H1 (cell line): Measurements from ENCODE around the gene CACNG7. TPM values are rescaled to one million over a fixed set of nuclear protein-coding genes. Genes with fewer than 3 reads are reported as not detected.

Source experiments
- CTCF ChIA-PET: fragments of 300-600 bp; sonication (Branson Sonifier 250); formaldehyde crosslinking; loops from one replicate; lab custom pipeline; 2021; ENCODE audit not compliant: partially characterized antibody; lab: Charles Lee
- POLR2A ChIA-PET: fragments of 300-600 bp; sonication (Branson Sonifier 250); formaldehyde crosslinking; loops from one replicate; lab custom pipeline; 2021; ENCODE audit warnings: inconsistent platforms; ENCODE audit not compliant: partially characterized antibody; lab: Charles Lee
- DNase-seq, 2 experiments: peaks; one replicate each; pipeline versions ENCODE4 v3.0.0 to v3.0.0-alpha.2; 2010 to 2022; ENCODE audit warnings: low spot score in 2 of 2, low read depth in 1 of 2, mixed read lengths in 1 of 2
- FAIRE-seq: peaks from 2 replicates; lab custom pipeline; 2011; peaks lifted over from hg19 to GRCh38; lab: Jason Lieb, UNC
- H2AFZ ChIP-seq: 2 replicates; pipeline ENCODE4 v1.8.1; 2012; ENCODE audit warnings: low read length, inconsistent platforms
- H2AK5ac ChIP-seq: 2 replicates; pipeline ENCODE4 v1.6.1; 2013; ENCODE audit warnings: low read depth, low read length
- H2BK120ac ChIP-seq: replicated peaks from 2 replicates; pipeline ENCODE3; 2013; ENCODE audit warnings: low read depth, low read length, inconsistent platforms
- H2BK12ac ChIP-seq: 2 replicates; pipeline ENCODE4 v1.6.1; 2013; ENCODE audit warnings: low read depth, low read length
- H2BK15ac ChIP-seq: 2 replicates; pipeline ENCODE4 v1.6.1; 2013; ENCODE audit warnings: low read length
- H2BK20ac ChIP-seq: 2 replicates; pipeline ENCODE4 v1.6.1; 2013; ENCODE audit warnings: low read length
- H2BK5ac ChIP-seq: 2 replicates; pipeline ENCODE4 v1.6.1; 2013; ENCODE audit warnings: low read depth, low read length
- H3K14ac ChIP-seq: 2 replicates; pipeline ENCODE4 v1.6.1; 2013; ENCODE audit warnings: inconsistent platforms; ENCODE audit not compliant: insufficient read length
- H3K18ac ChIP-seq: 2 replicates; pipeline ENCODE4 v1.6.1; 2013; ENCODE audit warnings: low read length; ENCODE audit errors: extremely low read depth
- H3K23ac ChIP-seq: 2 replicates; pipeline ENCODE4 v1.6.1; 2013; ENCODE audit warnings: inconsistent platforms; ENCODE audit not compliant: insufficient read length
- H3K23me2 ChIP-seq: 2 replicates; pipeline ENCODE4 v1.6.1; 2013; ENCODE audit warnings: low read depth, low read length
- H3K27ac ChIP-seq: 2 replicates; pipeline ENCODE4 v1.6.1; 2011; ENCODE audit warnings: low read depth, low read length, inconsistent platforms
- H3K27me3 ChIP-seq, 4 experiments: replicated peaks in 1 of 4; 1 replicate in 1 of 4; 2 replicates in 3 of 4; pipeline versions ENCODE4 v1.6.1 to v1.8.1; 2011 to 2013; ENCODE audit warnings: low read length in 3 of 4, mild to moderate bottlenecking in 3 of 4, inconsistent platforms in 2 of 4, mixed read lengths in 2 of 4, moderate library complexity in 1 of 4; ENCODE audit not compliant: control insufficient read depth in 3 of 4, insufficient read depth in 3 of 4; ENCODE audit errors: extremely low read depth in 1 of 4
- H3K36me3 ChIP-seq, 4 experiments: 2 replicates each; pipeline versions ENCODE4 v1.6.1 to v1.8.1; 2011 to 2013; ENCODE audit warnings: mild to moderate bottlenecking in 4 of 4, low read length in 3 of 4, moderate library complexity in 2 of 4, control low read depth in 1 of 4, inconsistent platforms in 1 of 4; ENCODE audit not compliant: insufficient read depth in 4 of 4, control insufficient read depth in 2 of 4
- H3K4ac ChIP-seq: replicated peaks from 2 replicates; pipeline ENCODE3; 2013; ENCODE audit warnings: low read length, low read depth, mixed read lengths, inconsistent platforms; ENCODE audit not compliant: insufficient read length
- H3K4me1 ChIP-seq, 4 experiments: replicated peaks in 1 of 4; 1 replicate in 1 of 4; 2 replicates in 3 of 4; pipeline versions ENCODE4 v1.6.1 to v1.8.1; 2011 to 2013; ENCODE audit warnings: low read length in 3 of 4, inconsistent platforms in 2 of 4, mixed read lengths in 1 of 4; ENCODE audit not compliant: insufficient read depth in 4 of 4, control insufficient read depth in 3 of 4
- H3K4me2 ChIP-seq, 2 experiments: 2 replicates each; pipeline versions ENCODE4 v1.6.1 to v1.8.1; 2011 to 2013; ENCODE audit warnings: low read depth in 2 of 2, low read length in 2 of 2, control low read depth in 1 of 2, inconsistent platforms in 1 of 2, mild to moderate bottlenecking in 1 of 2; ENCODE audit not compliant: insufficient read depth in 1 of 2
- H3K4me3 ChIP-seq, 4 experiments: fragments of 200-600, 300-600 bp in 1 of 4; sonication (generic), shearing (Covaris generic), sonication (Bioruptor Twin) in 1 of 4; 2 replicates each; pipeline versions ENCODE4 v1.5.1 to v1.8.1; 2011 to 2016; ENCODE audit warnings: low read length in 4 of 4, low read depth in 3 of 4, control low read depth in 2 of 4, inconsistent platforms in 2 of 4, mild to moderate bottlenecking in 2 of 4, mixed read lengths in 1 of 4, moderate library complexity in 1 of 4; ENCODE audit not compliant: insufficient read depth in 2 of 4; ENCODE audit errors: extremely low read depth in 1 of 4
- H3K56ac ChIP-seq: replicated peaks from 2 replicates; pipeline ENCODE3; 2013; ENCODE audit warnings: low read depth, mild to moderate bottlenecking, mixed read lengths, low read length, inconsistent platforms; ENCODE audit not compliant: insufficient read length
- H3K79me1 ChIP-seq: 2 replicates; pipeline ENCODE4 v1.6.1; 2013; ENCODE audit warnings: low read depth, low read length, control low read depth
- H3K79me2 ChIP-seq, 2 experiments: 2 replicates each; pipeline versions ENCODE4 v1.6.1 to v1.8.1; 2012 to 2013; ENCODE audit warnings: low read length in 2 of 2, mild to moderate bottlenecking in 2 of 2, inconsistent platforms in 1 of 2; ENCODE audit not compliant: insufficient read depth in 2 of 2, control insufficient read depth in 1 of 2
- H3K9ac ChIP-seq, 4 experiments: replicated peaks in 1 of 4; 1 replicate in 1 of 4; 2 replicates in 3 of 4; pipeline versions ENCODE4 v1.6.1 to v1.8.1; 2011 to 2013; ENCODE audit warnings: low read depth in 3 of 4, low read length in 3 of 4, control low read depth in 2 of 4, mild to moderate bottlenecking in 2 of 4, moderate library complexity in 2 of 4, inconsistent platforms in 1 of 4; ENCODE audit errors: extremely low read depth in 1 of 4
- H3K9me3 ChIP-seq, 2 experiments: 2 replicates each; pipeline versions ENCODE4 v1.6.1 to v1.8.1; 2012 to 2013; ENCODE audit warnings: mild to moderate bottlenecking in 2 of 2, moderate library complexity in 2 of 2, control low read depth in 1 of 2, inconsistent platforms in 1 of 2, low read depth in 1 of 2, low read length in 1 of 2, mixed read lengths in 1 of 2; ENCODE audit not compliant: insufficient read depth in 2 of 2
- H4K20me1 ChIP-seq, 2 experiments: replicated peaks in 1 of 2; 2 replicates each; pipeline versions ENCODE3 to v1.8.1; 2011 to 2013; ENCODE audit warnings: inconsistent platforms in 2 of 2, low read length in 2 of 2, mild to moderate bottlenecking in 1 of 2; ENCODE audit not compliant: insufficient read depth in 2 of 2, control insufficient read depth in 1 of 2
- H4K5ac ChIP-seq: 2 replicates; pipeline ENCODE4 v1.6.1; 2013; ENCODE audit warnings: low read length, low read depth, mixed read lengths, inconsistent platforms; ENCODE audit not compliant: insufficient read length
- H4K8ac ChIP-seq: 2 replicates; pipeline ENCODE4 v1.8.0; 2013; ENCODE audit warnings: mild to moderate bottlenecking, moderate library complexity, low read length, inconsistent platforms; ENCODE audit not compliant: insufficient read depth; ENCODE audit errors: extremely low read depth
- H4K91ac ChIP-seq: replicated peaks from 2 replicates; pipeline ENCODE3; 2013; ENCODE audit warnings: low read length, mixed read lengths, inconsistent platforms; ENCODE audit not compliant: insufficient read length
- BACH1 ChIP-seq: IDR thresholded peaks from 2 replicates; pipeline ENCODE4 v1.6.1; 2012; ENCODE audit warnings: low read length, improper control_type of control experiment
- CBX8 ChIP-seq: fragments of 300-800, 300-1000 bp; sonication (generic); IDR thresholded peaks from 2 replicates; pipeline ENCODE4 v1.7.1; 2016; ENCODE audit warnings: low read depth, low read length, borderline replicate concordance
- CHD1 ChIP-seq: IDR thresholded peaks from 2 replicates; pipeline ENCODE4 v1.6.1; 2012; ENCODE audit warnings: low read depth, low read length, improper control_type of control experiment
- GABPA ChIP-seq: IDR thresholded peaks from 2 replicates; pipeline ENCODE4 v1.6.1; 2011; ENCODE audit warnings: mild to moderate bottlenecking, low read length, moderate library complexity, borderline replicate concordance; ENCODE audit not compliant: insufficient read depth
- RXRA ChIP-seq: IDR thresholded peaks from 2 replicates; pipeline ENCODE4 v1.6.1; 2011; ENCODE audit warnings: low read depth, mild to moderate bottlenecking, low read length, moderate library complexity; ENCODE audit not compliant: insufficient read depth
- SIX5 ChIP-seq: IDR thresholded peaks from 2 replicates; pipeline ENCODE4 v1.6.1; 2011; ENCODE audit warnings: mild to moderate bottlenecking, low read depth, low read length
- SP4 ChIP-seq: IDR thresholded peaks from 2 replicates; pipeline ENCODE4 v1.6.1; 2012; ENCODE audit warnings: low read length, inconsistent platforms
- TEAD4 ChIP-seq: IDR thresholded peaks from 2 replicates; pipeline ENCODE4 v1.6.1; 2012; ENCODE audit warnings: low read depth, low read length, inconsistent platforms, mixed read lengths
- USF2 ChIP-seq: IDR thresholded peaks from 2 replicates; pipeline ENCODE4 v1.6.1; 2011; ENCODE audit warnings: low read length, improper control_type of control experiment
- ZNF274 ChIP-seq: IDR thresholded peaks from 2 replicates; pipeline ENCODE4 v1.7.0; 2012; ENCODE audit warnings: low read length, borderline replicate concordance; ENCODE audit errors: extremely low read depth
- WGBS, 2 experiments: shearing (Covaris generic) in 1 of 2; methylation state at CpG; one replicate each; pipeline versions ENCODE4 v1.1.6 to v1.1.7; 2013 to 2015; ENCODE audit warnings: low lambda C conversion rate in 2 of 2, mixed read lengths in 2 of 2, inconsistent platforms in 1 of 2, low coverage in 1 of 2, missing lambda C conversion rate in 1 of 2; ENCODE audit not compliant: insufficient replicate concordance in 2 of 2, insufficient coverage in 1 of 2, insufficient read length in 1 of 2; ENCODE audit errors: extremely low coverage in 1 of 2, missing lambda C conversion rate in 1 of 2; 5-methylcytosine and 5-hydroxymethylcytosine counted together
- polyA plus RNA-seq, 7 experiments: library from polyadenylated mRNA; depleted of rRNA in 3 of 7; stranded (reverse) in 5 of 7; unstranded in 2 of 7; fragments of >200 nt in 5 of 7; fragments of 200-250 nt in 2 of 7; gene quantifications; 1 replicate in 5 of 7; 2 replicates in 1 of 7; 4 replicates in 1 of 7; pipeline versions ENCODE4 v1.2.1 to v1.2.3, GENCODE V29; 2011 to 2013; ENCODE audit warnings: missing spikeins in 2 of 7, mixed read lengths in 2 of 7
- total RNA-seq: library from RNA; stranded (reverse); fragmentation: NEBNext Ultra II Directional; extraction: Animal tissue kit (Norgen Biotek cat#: 25700); gene quantifications from 2 replicates; pipeline ENCODE4 v1.2.1, GENCODE V29; 2021

Gene CACNG7
- total and polyA plus RNA-seq, 2 of the 8 experiments (the other 6 are each of a cell fraction or from before 2014, with no cell fraction given), result 28.9 to 69.8 TPM

- H2AFZ ChIP-seq, result no peak overlapping the region
- no peak overlapping the region for H4K91ac ChIP-seq
- no peak overlapping the region for H3K56ac ChIP-seq
- H3K79me1 ChIP-seq, result no peaks in the 10 kb centered on the region
- ChIA-PET CTCF (interaction anchor here (0.7 to 3.9 kb wide), 8 partner anchors 15 to 136 kb away, joined by 3 to 23 read pairs (median 6); no protein-coding TSS in a partner anchor), POLR2A (interaction anchor here (0.9 to 2.9 kb wide), 7 partner anchors 31 to 163 kb away, joined by 3 to 15 read pairs (median 4); no protein-coding TSS in a partner anchor)
- H4K5ac ChIP-seq, result no peak overlapping the region
- no peak overlapping the region for H3K14ac ChIP-seq
- no peak overlapping the region for H2BK12ac ChIP-seq
- DNase-seq (no peak), FAIRE-seq (no peak)
- 78% methylated on average over 2 of the region's 2 CpGs; no CpG with 5 or more reads in 1 of the 2 experiments for WGBS, 2 experiments
- H3K79me2 ChIP-seq, result no peaks in the 10 kb centered on the region
- H3K23me2 ChIP-seq, result peaks cover 11% of the 10 kb centered on the region; the same call in 1 of the 2 replicates
- H3K23ac ChIP-seq, result no peak overlapping the region
- no peak overlapping the region for H3K4ac ChIP-seq
- no peaks in the 10 kb centered on the region for H3K36me3 ChIP-seq
- H3K4me1 ChIP-seq, result peaks cover 4 to 10% (median 7%) of the 10 kb centered on the region in 4 experiments; a peak in 6 of 7 replicates
- no peak overlapping the region for H3K9ac ChIP-seq
- H2BK20ac ChIP-seq, result no peak overlapping the region
- H2BK15ac ChIP-seq, result no peak overlapping the region
- peak overlapping the region in 2 of 4 experiments; percentile 23 to 53; a peak in 4 of 8 replicates for H3K4me3 ChIP-seq
- H2BK5ac ChIP-seq, result no peak overlapping the region
- no peak overlapping the region for H2AK5ac ChIP-seq
- H3K18ac ChIP-seq, result no peak overlapping the region
- TF ChIP-seq ZNF274, result no peak
- TF ChIP-seq TEAD4, result no peak
- TF ChIP-seq SP4, result no peak
- TF ChIP-seq USF2, result no peak
- TF ChIP-seq SIX5, result no peak
- TF ChIP-seq CBX8, result no peak
- no peak for TF ChIP-seq RXRA
- TF ChIP-seq GABPA, result no peak
- no peak for TF ChIP-seq CHD1
- no peak for TF ChIP-seq BACH1
- H2BK120ac ChIP-seq, result no peak overlapping the region
- H3K27ac ChIP-seq, result no peak overlapping the region
- no peak overlapping the region for H4K8ac ChIP-seq
- H4K20me1 ChIP-seq, result no peaks in the 10 kb centered on the region
- H3K27me3 ChIP-seq, result no peaks in the 10 kb centered on the region
- H3K4me2 ChIP-seq, result peak overlapping the region; percentile 51 to 60; a peak in 2 of 4 replicates
- no peaks in the 10 kb centered on the region for H3K9me3 ChIP-seq
Measured at GRCh38 chr19:53945998-53946397, 36.9 kb downstream of the CACNG7 start.
